CD4-positive, CD25-positive, alpha-beta regulatory T cell (primary cell): ENCODE data around the gene ALDH4A1. TPM values are rescaled to one million over a fixed set of nuclear protein-coding genes. Genes with fewer than 3 reads are reported as not detected.
A peak's percentile ranks its signal among the peaks of the same experiment; 100 is the strongest.

ENCODE experiments used
- ATAC-seq, 2 donors: fragments of 150-1000 bp; cut with Tn5 transposase; one replicate each; pipeline ENCODE4 v1.10.0; 2021; ENCODE audit warnings: low read depth in 2 of 2, moderate number of reproducible peaks in 2 of 2, moderate library complexity in 1 of 2
- DNase-seq, 3 donors: peaks; one replicate each; pipeline versions ENCODE4 v3.0.0 to v3.0.0-alpha.2; 2012 to 2022; ENCODE audit warnings: mixed read lengths in 1 of 3
- H3K27ac ChIP-seq: one replicate; pipeline ENCODE4 v1.7.0; 2013; ENCODE audit warnings: mild to moderate bottlenecking, low read length; ENCODE audit not compliant: insufficient read depth, poor library complexity, severe bottlenecking
- H3K27me3 ChIP-seq: one replicate; pipeline ENCODE4 v1.7.0; 2013; ENCODE audit warnings: low read length; ENCODE audit not compliant: control insufficient read depth, insufficient read depth
- H3K36me3 ChIP-seq: one replicate; pipeline ENCODE4 v1.7.0; 2013; ENCODE audit warnings: mild to moderate bottlenecking, low read length, moderate library complexity; ENCODE audit not compliant: control insufficient read depth, insufficient read depth
- H3K4me1 ChIP-seq: 2 replicates; pipeline ENCODE4 v1.7.0; 2013; ENCODE audit warnings: mild to moderate bottlenecking, low read length; ENCODE audit not compliant: insufficient read depth, control insufficient read depth, poor library complexity, severe bottlenecking
- H3K4me3 ChIP-seq: one replicate; pipeline ENCODE4 v1.7.0; 2013; ENCODE audit warnings: low read depth, mild to moderate bottlenecking, low read length, moderate library complexity
- H3K9me3 ChIP-seq, 2 experiments: 1 replicate in 1 of 2; 2 replicates in 1 of 2; pipeline ENCODE4 v1.7.0; 2013; ENCODE audit warnings: low read length in 2 of 2, mild to moderate bottlenecking in 1 of 2, moderate library complexity in 1 of 2; ENCODE audit not compliant: control insufficient read depth in 2 of 2
- H3K27ac Mint-ChIP-seq, 3 donors: one replicate each; pipeline ENCODE4 v1.8.0; 2020 to 2022; ENCODE audit warnings: mild to moderate bottlenecking in 3 of 3, mixed read lengths in 3 of 3, moderate library complexity in 2 of 3
- H3K27me3 Mint-ChIP-seq: one replicate; pipeline ENCODE4 v1.8.0; 2022; ENCODE audit warnings: mild to moderate bottlenecking, mixed read lengths
- H3K36me3 Mint-ChIP-seq: one replicate; pipeline ENCODE4 v1.8.0; 2020; ENCODE audit warnings: mixed read lengths
- H3K4me1 Mint-ChIP-seq, 4 donors: one replicate each; pipeline ENCODE4 v1.8.0; 2020 to 2022; ENCODE audit warnings: mixed read lengths in 4 of 4, mild to moderate bottlenecking in 1 of 4
- H3K4me3 Mint-ChIP-seq, 4 donors: one replicate each; pipeline ENCODE4 v1.8.0; 2020 to 2022; ENCODE audit warnings: mild to moderate bottlenecking in 4 of 4, mixed read lengths in 4 of 4, moderate library complexity in 3 of 4
- H3K9me3 Mint-ChIP-seq, 7 donors: one replicate each; pipeline ENCODE4 v1.8.0; 2020 to 2022; ENCODE audit warnings: mixed read lengths in 7 of 7, mild to moderate bottlenecking in 3 of 7, moderate library complexity in 2 of 7
- polyA plus RNA-seq, 4 donors: library from polyadenylated mRNA; unstranded; fragments of 300-500 nt; fragmentation: Illumina TruSeq; gene quantifications; one replicate each; pipeline ENCODE4 v1.2.3, GENCODE V29; 2021
- total RNA-seq: library from RNA; stranded (reverse); gene quantifications from one replicate; pipeline ENCODE4 v1.2.3, GENCODE V29; 2022

ALDH4A1 gene
- total and polyA plus RNA-seq, 5 donors from 2014 or later: 1.0 to 2.0 (median 1.4) TPM

- ATAC-seq: no peak
- Mint-ChIP-seq H3K36me3 (peaks cover 3% of the 10 kb centered on the region), H3K4me1 (peaks cover 12 to 75% (median 37%) of the 10 kb centered on the region in 4 donors), H3K9me3 (no peaks in the 10 kb centered on the region), H3K4me3 (peak overlapping the region; percentile 50 to 73 (median 64)), H3K27me3 (no peaks in the 10 kb centered on the region), H3K27ac (peak overlapping the region; percentile 79 to 86 (median 84))
- H3K27ac ChIP-seq: no peak overlapping the region
- peaks cover 78% of the 10 kb centered on the region for H3K4me1 ChIP-seq
- no peaks in the 10 kb centered on the region for H3K9me3 ChIP-seq
- peak in 1 of 3 donors; percentile 40 for DNase-seq
- H3K36me3 ChIP-seq: peaks cover 21% of the 10 kb centered on the region
- no peaks in the 10 kb centered on the region for H3K27me3 ChIP-seq
- H3K4me3 ChIP-seq: peak overlapping the region; percentile 7
Observed at GRCh38 chr1:18924221-18924691, 21.9 kb upstream of the ALDH4A1 start.

GRCh38 chr1:18923756-18924211, 21.4 kb upstream of the ALDH4A1 start:
- H3K27me3 ChIP-seq: no peaks in the 10 kb centered on the region
- peak overlapping the region; percentile 42 for H3K4me3 ChIP-seq
- Mint-ChIP-seq H3K9me3 (no peaks in the 10 kb centered on the region), H3K27me3 (no peaks in the 10 kb centered on the region), H3K4me1 (peaks cover 12 to 70% (median 34%) of the 10 kb centered on the region in 4 donors), H3K4me3 (peak overlapping the region in 3 of 4 donors; percentile 58 to 76 (median 73)), H3K27ac (peak overlapping the region; percentile 53 to 86 (median 60)), H3K36me3 (peaks cover 3% of the 10 kb centered on the region)
- H3K9me3 ChIP-seq: no peaks in the 10 kb centered on the region
- H3K36me3 ChIP-seq: peaks cover 25% of the 10 kb centered on the region
- peak overlapping the region; percentile 47 for H3K27ac ChIP-seq
- H3K4me1 ChIP-seq: peaks cover 73% of the 10 kb centered on the region
- peak in 1 of 3 donors; percentile 54 for DNase-seq
- peak in 1 of 2 donors; percentile 6 for ATAC-seq

GRCh38 chr1:18922848-18923755, 20.7 kb upstream of the ALDH4A1 start:
- Histone ChIP-seq H3K4me1 (peaks cover 66% of the 10 kb centered on the region), H3K9me3 (no peaks in the 10 kb centered on the region), H3K4me3 (peak overlapping the region; percentile 42), H3K36me3 (peaks cover 31% of the 10 kb centered on the region), H3K27ac (peak overlapping the region; percentile 47), H3K27me3 (no peaks in the 10 kb centered on the region)
- Mint-ChIP-seq H3K27me3 (no peaks in the 10 kb centered on the region), H3K4me3 (peak overlapping the region; percentile 51 to 76 (median 66)), H3K9me3 (no peaks in the 10 kb centered on the region), H3K36me3 (peaks cover 3% of the 10 kb centered on the region), H3K27ac (peak overlapping the region; percentile 60 to 91 (median 86)), H3K4me1 (peaks cover 12 to 65% (median 30%) of the 10 kb centered on the region in 4 donors)
- no peak for DNase-seq
- ATAC-seq: no peak

- Mint-ChIP-seq H3K27ac (peak overlapping the region in 1 of 3 donors; percentile 32), H3K9me3 (no peaks in the 10 kb centered on the region), H3K36me3 (peaks cover 3% of the 10 kb centered on the region), H3K4me1 (peaks cover 12 to 59% (median 24%) of the 10 kb centered on the region in 4 donors), H3K4me3 (peak overlapping the region in 2 of 4 donors; percentile 27 to 41), H3K27me3 (no peaks in the 10 kb centered on the region)
- DNase-seq: no peak
- Histone ChIP-seq H3K9me3 (no peaks in the 10 kb centered on the region), H3K27ac (no peak overlapping the region), H3K4me1 (peaks cover 58% of the 10 kb centered on the region), H3K36me3 (peaks cover 38% of the 10 kb centered on the region), H3K27me3 (no peaks in the 10 kb centered on the region), H3K4me3 (no peak overlapping the region)
- no peak for ATAC-seq
Observed at GRCh38 chr1:18922319-18922726, 20.0 kb upstream of the ALDH4A1 start.

- Mint-ChIP-seq H3K4me3 (no peak overlapping the region), H3K4me1 (peaks cover 9 to 54% (median 25%) of the 10 kb centered on the region in 4 donors), H3K27me3 (no peaks in the 10 kb centered on the region), H3K27ac (peak overlapping the region in 1 of 3 donors; percentile 38), H3K9me3 (no peaks in the 10 kb centered on the region), H3K36me3 (peaks cover 3% of the 10 kb centered on the region)
- no peak overlapping the region for H3K27ac ChIP-seq
- ATAC-seq (no peak), DNase-seq (no peak)
- no peak overlapping the region for H3K4me3 ChIP-seq
- peaks cover 45% of the 10 kb centered on the region for H3K36me3 ChIP-seq
- no peaks in the 10 kb centered on the region for H3K27me3 ChIP-seq
- no peaks in the 10 kb centered on the region for H3K9me3 ChIP-seq
- H3K4me1 ChIP-seq: peaks cover 52% of the 10 kb centered on the region
Observed at GRCh38 chr1:18921516-18922251, 19.3 kb upstream of the ALDH4A1 start.

- Histone ChIP-seq H3K36me3 (peaks cover 52% of the 10 kb centered on the region), H3K4me1 (peaks cover 44% of the 10 kb centered on the region), H3K27me3 (no peaks in the 10 kb centered on the region), H3K9me3 (no peaks in the 10 kb centered on the region), H3K27ac (no peak overlapping the region), H3K4me3 (no peak overlapping the region)
- DNase-seq (no peak), ATAC-seq (no peak)
- Mint-ChIP-seq H3K9me3 (no peaks in the 10 kb centered on the region), H3K36me3 (peaks cover 3% of the 10 kb centered on the region), H3K27ac (no peak overlapping the region), H3K4me1 (peaks cover 7 to 47% (median 28%) of the 10 kb centered on the region in 4 donors), H3K27me3 (no peaks in the 10 kb centered on the region), H3K4me3 (no peak overlapping the region)
Observed at GRCh38 chr1:18920931-18921330, 18.6 kb upstream of the ALDH4A1 start.

- ATAC-seq (no peak), DNase-seq (no peak)
- Histone ChIP-seq H3K27me3 (no peaks in the 10 kb centered on the region), H3K36me3 (peaks cover 62% of the 10 kb centered on the region), H3K4me1 (peaks cover 35% of the 10 kb centered on the region), H3K27ac (no peak overlapping the region), H3K4me3 (no peak overlapping the region), H3K9me3 (no peaks in the 10 kb centered on the region)
- H3K36me3 Mint-ChIP-seq: no peaks in the 10 kb centered on the region
- no peaks in the 10 kb centered on the region for H3K9me3 Mint-ChIP-seq
- no peak overlapping the region for H3K27ac Mint-ChIP-seq
- H3K4me1 Mint-ChIP-seq: peaks cover 7 to 44% (median 24%) of the 10 kb centered on the region in 4 donors
- no peak overlapping the region for H3K4me3 Mint-ChIP-seq
- no peaks in the 10 kb centered on the region for H3K27me3 Mint-ChIP-seq
Observed at GRCh38 chr1:18919956-18920355, 17.6 kb upstream of the ALDH4A1 start.
